ENCODE results near the gene CTNNB1. TPM values are rescaled to one million over a fixed set of nuclear protein-coding genes. Genes with fewer than 3 reads are reported as not detected.
A peak's percentile ranks its signal among the peaks of the same experiment; 100 is the strongest.

Gene CTNNB1
- total RNA-seq, 1 experiment from 2014 or later: 387 TPM

- ChIA-PET POLR2A (interaction anchor here (0.7 to 1.9 kb wide), 10 partner anchors 10 to 612 kb away, joined by 3 to 11 read pairs (median 4); no protein-coding TSS in a partner anchor), CTCF (interaction anchor here (1.1 to 2.3 kb wide), 3 partner anchors 10 to 203 kb away, joined by 3 to 6 read pairs (median 5); no protein-coding TSS in a partner anchor)
- ATAC-seq: peak; percentile 14
- Mint-ChIP-seq H3K36me3 (no peaks in the 10 kb centered on the region), H3K4me1 (peaks cover 46% of the 10 kb centered on the region), H3K4me3 (peak overlapping the region; percentile 84), H3K27me3 (ENCODE audit: low read depth) (no peaks in the 10 kb centered on the region), H3K27ac (peak overlapping the region; percentile 91), H3K9me3 (no peaks in the 10 kb centered on the region)
- no peak for TF ChIP-seq CDX4 (CRISPR knock-in tag; IDR thresholded peaks at IDR 0.05; ENCODE audit: borderline replicate concordance)
- TF ChIP-seq USF2 (CRISPR knock-in tag; IDR thresholded peaks at IDR 0.05): no peak
- TF ChIP-seq PREB (CRISPR knock-in tag; IDR thresholded peaks at IDR 0.05; ENCODE audit: borderline replicate concordance): no peak
- TF ChIP-seq TP53 (CRISPR knock-in tag; IDR thresholded peaks at IDR 0.05): no peak
- TF ChIP-seq ZNF671 (CRISPR knock-in tag; IDR thresholded peaks at IDR 0.05): no peak
- no peak for TF ChIP-seq ZNF263 (CRISPR knock-in tag; IDR thresholded peaks at IDR 0.05; ENCODE audit: low read depth)
- TF ChIP-seq USF1 (CRISPR knock-in tag; IDR thresholded peaks at IDR 0.05): no peak
- no peak for TF ChIP-seq ZNF317 (CRISPR knock-in tag; IDR thresholded peaks at IDR 0.05; ENCODE audit: borderline replicate concordance, low read depth)
- TF ChIP-seq OVOL2 (CRISPR knock-in tag; IDR thresholded peaks at IDR 0.05; ENCODE audit: borderline replicate concordance): no peak
- no peak for TF ChIP-seq RORB (CRISPR knock-in tag; IDR thresholded peaks at IDR 0.05)
- no peak for TF ChIP-seq HMGXB4 (CRISPR knock-in tag; IDR thresholded peaks at IDR 0.05)
- DNase-seq (ENCODE audit: low spot score): peak; percentile 53
Observed at GRCh38 chr3:41199866-41200668, 762 bp downstream of the CTNNB1 start.

- ChIA-PET POLR2A (interaction anchor here (1.7 kb wide), 1 partner anchor 36 kb away, joined by 4 read pairs; no protein-coding TSS in a partner anchor), CTCF (interaction anchor here (1.1 kb wide), 1 partner anchor 204 kb away, joined by 3 read pairs; no protein-coding TSS in a partner anchor)
- Mint-ChIP-seq H3K4me3 (peak overlapping the region; percentile 84), H3K27ac (peak overlapping the region; percentile 68), H3K36me3 (no peaks in the 10 kb centered on the region), H3K27me3 (ENCODE audit: low read depth) (no peaks in the 10 kb centered on the region), H3K9me3 (no peaks in the 10 kb centered on the region), H3K4me1 (peaks cover 50% of the 10 kb centered on the region)
- DNase-seq (ENCODE audit: low spot score) (no peak), ATAC-seq (no peak)
- TF ChIP-seq ZNF219 (CRISPR knock-in tag; IDR thresholded peaks at IDR 0.05; ENCODE audit: borderline replicate concordance) (no peak), TCF7 (CRISPR knock-in tag; IDR thresholded peaks at IDR 0.05; ENCODE audit: low read depth) (no peak), ZBTB43 (CRISPR knock-in tag; IDR thresholded peaks at IDR 0.05) (no peak), USF1 (CRISPR knock-in tag; IDR thresholded peaks at IDR 0.05) (no peak), FOXP1 (CRISPR knock-in tag; IDR thresholded peaks at IDR 0.05; ENCODE audit: borderline replicate concordance) (no peak), SP1 (CRISPR knock-in tag; conservative IDR thresholded peaks at IDR 0.05) (no peak), PRDM15 (CRISPR knock-in tag; IDR thresholded peaks at IDR 0.05) (no peak), JUN (CRISPR knock-in tag; IDR thresholded peaks at IDR 0.05) (no peak), RELA (CRISPR knock-in tag; IDR thresholded peaks at IDR 0.05; ENCODE audit: borderline replicate concordance) (no peak), E2F5 (CRISPR knock-in tag; IDR thresholded peaks at IDR 0.05) (no peak), MXD4 (CRISPR knock-in tag; IDR thresholded peaks at IDR 0.05; ENCODE audit: borderline replicate concordance) (no peak)
Observed at GRCh38 chr3:41200669-41201021, 1.3 kb downstream of the CTNNB1 start.

Data from WTC11 (cell line).